Stimulated activated CD4-positive, alpha-beta T cell treated with anti-CD3 and anti-CD28 coated beads, TNF-alpha, amount 100 ng/mL, for 1 hour (primary cell): ENCODE measurements around the gene SNRPA.
A peak's percentile ranks its signal among the peaks of the same experiment; 100 is the strongest.
"Not testable (repeated sequence)": the region's sequence is repeated elsewhere in the genome, so short reads cannot be mapped to it uniquely, and the experiment has no call there.

Experiments
- DNase-seq, 3 donors: peaks; one replicate each; pipeline ENCODE4 v3.0.0-alpha.2; 2020; ENCODE audit warnings: low read depth in 3 of 3, low spot score in 1 of 3

Gene SNRPA

DNA sequence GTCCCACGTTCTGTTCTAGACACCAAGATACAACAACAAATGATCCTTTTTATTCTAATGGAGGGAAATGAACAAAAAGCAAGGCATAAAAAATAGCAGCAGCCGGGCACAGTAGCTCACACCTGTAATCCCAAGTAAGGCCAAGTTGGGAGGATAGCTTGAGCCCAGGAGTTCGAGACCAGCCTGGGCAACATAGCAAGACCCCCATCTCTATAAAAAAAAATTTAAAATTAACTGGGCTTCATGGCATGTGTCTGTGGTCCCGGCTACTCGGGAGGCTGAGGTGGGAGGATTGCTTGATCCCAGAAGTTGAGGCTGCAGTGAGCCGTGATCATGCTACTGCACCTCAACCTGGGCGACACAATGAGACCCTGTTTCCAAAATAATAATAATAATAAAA is 25.4 kb downstream of the SNRPA start:
- DNase-seq, result no peak

GRCh38 chr19:40776932-40777644 is 26.1 kb downstream of the SNRPA start:
- peak; percentile 68 to 76 (median 72) for DNase-seq

DNA sequence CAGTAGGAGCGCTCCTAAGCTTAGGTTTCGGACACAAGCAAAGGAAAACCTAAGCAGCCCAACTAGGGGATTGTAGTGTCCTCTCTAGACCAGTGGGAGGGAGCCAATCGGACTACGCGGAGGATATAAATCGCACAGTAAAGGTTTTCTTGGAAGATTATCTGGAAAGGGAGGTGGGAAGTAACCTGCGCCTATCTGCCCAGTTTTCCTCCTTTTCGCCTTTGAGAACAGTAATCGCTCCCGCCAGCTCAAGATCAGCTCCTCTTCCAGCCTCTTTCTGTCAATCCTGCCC is 26.6 kb downstream of the SNRPA start:
- DNase-seq, result no peak

DNA sequence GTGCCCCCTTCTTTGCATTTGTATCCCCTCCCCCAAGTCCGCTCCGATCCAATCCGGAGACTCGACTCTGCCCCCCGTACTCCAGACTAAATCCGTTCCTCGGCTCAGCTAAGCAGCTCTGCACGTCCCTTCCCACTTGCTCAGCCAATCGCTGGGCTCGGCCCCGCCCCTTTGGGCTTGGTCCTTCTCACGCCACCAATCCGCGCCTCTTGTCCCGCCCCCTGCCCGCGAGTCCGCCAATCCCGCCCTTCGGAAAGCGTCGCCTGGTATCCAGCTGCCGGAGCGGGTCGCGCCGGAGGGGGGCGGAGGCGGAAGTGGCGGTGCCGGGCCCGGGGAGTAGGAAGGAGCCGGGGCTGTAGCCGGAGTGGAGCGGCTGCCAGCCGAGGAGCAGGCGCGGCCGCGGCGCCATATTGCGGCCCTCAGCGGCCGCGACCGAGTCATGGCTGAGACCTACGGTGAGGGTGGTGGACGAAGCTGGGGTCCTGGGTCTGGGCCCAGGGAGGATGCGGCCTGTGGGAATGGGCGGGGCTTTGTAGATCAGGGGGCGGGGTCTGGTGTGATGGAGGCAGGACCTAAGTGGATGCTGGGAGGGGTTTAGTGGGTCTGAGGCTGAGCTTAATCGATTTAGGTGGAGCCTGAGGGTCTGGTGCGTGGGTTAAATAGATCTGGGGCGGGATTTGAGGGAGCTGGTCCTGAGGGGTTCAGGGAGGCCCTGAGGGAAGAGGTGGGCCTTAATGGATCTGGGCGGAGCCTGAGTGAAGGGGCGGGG is 27.1 kb downstream of the SNRPA start, which contains the start of gene RAB4B:
Gene RAB4B, plus strand, starts transcription at position 311 of the 769 bp plus-strand sequence. Its CDS starts 129 bp downstream, at position 440.
- peak; percentile 98 to 100 (median 99) for DNase-seq

- DNase-seq, result no peak
Observed at GRCh38 chr19:40778706-40779284, 27.8 kb downstream of the SNRPA start.

GRCh38 chr19:40780582-40780981 is 29.6 kb downstream of the SNRPA start:
- DNase-seq, result no peak

GRCh38 chr19:40781140-40781539 is 30.1 kb downstream of the SNRPA start:
- no peak for DNase-seq

DNA sequence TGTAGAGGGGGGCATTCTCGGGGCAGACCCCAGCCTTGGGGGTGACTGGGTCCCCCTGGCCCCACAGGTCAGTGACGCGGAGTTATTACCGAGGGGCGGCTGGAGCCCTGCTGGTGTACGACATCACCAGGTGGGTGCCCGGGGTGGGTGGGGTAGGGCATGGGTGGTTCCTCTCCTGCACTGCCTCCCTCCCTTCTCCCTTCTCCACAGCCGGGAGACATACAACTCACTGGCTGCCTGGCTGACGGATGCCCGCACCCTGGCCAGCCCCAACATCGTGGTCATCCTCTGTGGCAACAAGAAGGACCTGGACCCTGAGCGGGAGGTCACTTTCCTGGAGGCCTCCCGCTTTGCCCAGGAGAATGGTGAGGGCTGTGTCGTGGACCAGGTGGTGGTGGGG is 32.7 kb downstream of the SNRPA start:
- DNase-seq, result no peak

DNA sequence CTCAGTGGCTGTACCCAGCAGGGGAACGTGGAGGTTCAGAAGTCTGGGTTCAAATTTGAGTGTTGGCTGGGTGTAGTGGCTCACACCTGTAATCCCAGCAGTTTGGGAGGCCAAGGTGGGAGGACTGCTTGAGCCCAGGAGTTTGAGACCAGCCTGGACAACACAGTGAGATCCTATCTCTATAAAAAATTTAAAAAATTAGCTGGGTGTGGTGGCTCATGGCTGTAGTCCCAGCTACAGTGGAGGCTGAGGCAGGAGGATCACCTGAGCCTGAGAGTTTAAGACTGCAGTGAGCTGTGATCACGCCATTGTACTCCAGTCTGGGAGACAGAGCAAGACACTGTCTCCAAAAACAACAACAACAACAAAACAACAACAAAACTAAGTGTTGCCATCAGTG is 33.1 kb downstream of the SNRPA start:
- DNase-seq, result not testable (repeated sequence)

- DNase-seq, result no peak
Observed at GRCh38 chr19:40785526-40785925, 34.5 kb downstream of the SNRPA start.

DNA sequence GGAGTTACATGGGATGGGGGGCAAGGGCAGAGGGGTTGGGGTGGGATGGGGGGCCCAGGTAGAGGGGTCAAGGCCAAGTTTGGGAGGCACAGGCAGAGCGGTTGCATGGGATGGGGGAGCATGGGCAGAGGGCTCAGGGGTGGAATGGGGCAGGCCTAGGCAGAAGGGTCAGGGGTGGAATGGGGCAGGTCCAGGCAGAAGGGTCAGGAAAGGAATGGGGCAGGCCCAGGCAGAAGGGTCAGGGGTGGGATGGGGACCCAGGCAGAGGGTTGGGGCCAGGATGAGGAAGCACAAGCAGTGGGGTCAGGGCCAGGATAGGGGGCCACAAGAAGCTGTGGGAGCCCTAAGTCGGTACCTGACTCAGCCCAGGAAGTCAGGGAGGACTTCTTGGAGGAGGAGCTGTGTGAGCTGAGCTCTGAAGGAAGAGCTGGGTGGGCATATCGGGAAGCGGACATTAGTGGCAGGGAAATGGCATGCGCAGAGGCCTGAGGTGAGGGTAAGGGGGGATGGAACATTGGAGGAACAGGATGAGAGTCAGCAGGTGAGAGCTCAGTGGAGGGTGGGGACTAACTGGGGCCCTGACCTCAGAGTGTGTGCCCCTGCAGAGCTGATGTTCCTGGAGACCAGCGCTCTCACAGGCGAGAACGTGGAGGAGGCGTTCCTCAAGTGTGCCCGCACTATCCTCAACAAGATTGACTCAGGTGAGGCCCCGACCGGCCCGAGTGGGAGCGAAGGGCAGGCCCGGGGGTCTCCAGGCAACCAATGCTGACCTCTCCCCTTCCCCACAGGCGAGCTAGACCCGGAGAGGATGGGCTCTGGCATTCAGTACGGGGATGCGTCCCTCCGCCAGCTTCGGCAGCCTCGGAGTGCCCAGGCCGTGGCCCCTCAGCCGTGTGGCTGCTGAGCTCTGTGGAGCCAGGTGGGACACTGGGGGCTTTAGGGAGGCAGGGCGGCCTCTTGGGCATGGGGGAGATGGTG is 35.3 kb downstream of the SNRPA start:
- no peak for DNase-seq

DNA sequence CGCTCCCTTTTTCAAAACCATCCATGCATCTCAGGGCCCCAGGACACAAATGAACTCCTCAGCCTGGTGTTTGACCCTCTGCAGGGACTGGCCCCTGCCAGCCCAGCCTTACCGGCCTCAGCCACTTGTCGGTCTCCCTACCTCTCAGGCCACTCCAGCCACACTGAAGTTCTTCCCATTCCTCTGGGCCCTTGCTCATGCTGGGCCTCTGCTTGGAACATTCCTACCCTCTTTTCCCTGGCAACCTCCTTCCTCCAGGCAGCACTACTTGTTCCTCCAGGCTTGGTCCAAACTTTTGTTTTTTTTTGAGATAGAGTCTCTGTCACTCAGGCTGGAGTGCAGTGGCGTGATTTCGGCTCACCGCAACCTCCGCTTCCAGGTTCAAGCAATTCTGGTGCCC is 40.3 kb downstream of the SNRPA start:
- no peak for DNase-seq

- DNase-seq, result no peak
Observed at GRCh38 chr19:40791996-40792395, 41.0 kb downstream of the SNRPA start.

GRCh38 chr19:40797166-40797962 is 46.4 kb downstream of the SNRPA start:
- no peak for DNase-seq

- DNase-seq, result no peak
Observed at GRCh38 chr19:40797963-40798682, 47.1 kb downstream of the SNRPA start.

DNA sequence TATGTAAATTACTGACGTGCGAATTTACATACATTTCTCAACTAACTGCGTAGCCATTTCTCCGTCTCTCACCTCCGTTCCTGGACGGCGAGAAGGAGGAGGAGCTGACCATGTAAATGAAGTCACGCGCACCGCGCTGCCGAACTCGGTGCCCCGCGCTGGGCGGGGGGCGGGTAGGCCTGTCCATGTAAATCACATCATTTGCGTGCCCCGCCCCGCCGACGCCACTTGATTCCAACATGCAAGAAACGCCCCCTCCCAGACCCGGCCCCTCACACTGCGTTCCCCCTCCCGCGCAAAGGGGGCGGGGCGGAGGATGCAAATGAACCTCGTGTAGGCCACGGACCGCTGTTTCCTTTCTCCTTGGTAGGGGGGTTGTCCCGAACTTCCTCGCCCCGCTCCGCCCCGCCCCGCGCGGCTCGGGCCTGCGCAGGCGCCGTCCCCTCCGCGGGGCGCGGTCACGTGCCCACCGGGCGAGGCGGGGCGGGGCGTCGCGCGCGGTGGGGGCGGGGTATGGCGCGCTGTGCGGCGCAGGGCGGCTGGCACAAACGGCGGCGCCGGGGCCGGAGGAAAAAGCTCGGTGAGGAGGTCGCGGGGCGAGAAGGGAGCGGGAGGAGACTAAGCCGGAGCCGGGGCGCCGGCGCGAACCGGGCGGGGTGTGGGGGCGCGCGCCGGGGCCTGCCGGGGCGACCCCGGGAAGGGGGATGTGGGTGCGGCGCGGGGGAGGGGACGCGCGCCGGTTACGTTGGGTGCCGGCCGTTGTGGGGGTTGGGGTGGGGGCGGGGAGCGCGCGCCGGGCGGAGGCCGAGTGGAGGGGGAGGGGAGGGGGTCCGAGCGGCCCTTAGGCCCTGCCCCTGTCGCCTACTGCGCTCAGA is 47.9 kb downstream of the SNRPA start, which contains the start of gene EGLN2:
Gene EGLN2, plus strand, starts transcription at position 509 of the 875 bp plus-strand sequence. CDS start 1,382 bp downstream, outside the sequence.
- peak; percentile 100 for DNase-seq

DNA sequence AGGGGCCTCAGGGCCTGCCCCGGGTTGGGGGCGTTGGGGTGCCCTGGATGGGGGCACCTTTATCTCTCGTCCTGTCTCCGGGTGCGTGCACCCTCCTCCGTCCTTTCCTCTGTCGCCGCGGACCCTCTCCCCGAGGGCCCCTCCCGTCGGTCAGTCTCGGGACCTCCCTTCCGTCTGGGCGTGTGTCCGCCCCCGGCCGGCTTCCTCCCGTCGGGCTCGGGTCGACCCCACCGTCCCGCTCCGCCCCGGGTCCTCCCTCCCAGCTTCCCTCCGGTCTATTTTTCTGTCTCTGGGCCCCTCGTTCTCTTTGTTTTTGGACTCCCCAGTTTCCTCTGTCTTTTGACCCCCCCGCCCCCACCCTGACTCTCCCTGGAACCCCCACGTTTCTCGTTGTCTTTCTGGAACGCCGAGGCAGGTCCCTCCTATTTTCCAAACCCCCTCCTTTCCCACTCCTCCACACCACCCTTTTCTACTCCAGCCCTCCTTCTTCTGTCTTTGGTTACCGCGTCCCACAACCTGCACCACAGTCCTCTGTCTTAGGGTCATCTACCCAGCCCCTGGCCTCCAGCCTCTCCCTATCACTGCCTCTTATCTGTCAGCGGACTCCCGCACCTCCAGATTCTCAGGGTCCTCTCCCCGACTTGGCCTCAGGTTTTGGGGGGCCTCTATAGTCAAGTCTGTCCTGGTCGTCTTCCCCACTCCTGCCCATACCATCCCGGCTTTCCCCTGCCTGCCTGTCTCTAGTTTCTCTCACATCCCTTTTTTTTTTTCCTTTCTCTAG is 48.7 kb downstream of the SNRPA start:
- DNase-seq, result no peak
